ENCODE results near the gene SNTN. TPM values are rescaled to one million over a fixed set of nuclear protein-coding genes. Genes with fewer than 3 reads are reported as not detected.
A peak's percentile ranks its signal among the peaks of the same experiment; 100 is the strongest.

Gene SNTN
- total and polyA plus RNA-seq, 9 donors: 0.35 TPM; not detected in 8

GRCh38 chr3:63705092-63705645, 52.7 kb downstream of the SNTN start:
- Histone ChIP-seq H3K4me1 (ENCODE audit: control insufficient read depth, insufficient read depth, low read length) (no peaks in the 10 kb centered on the region), H3K9me3 (replicated peaks; ENCODE audit: control insufficient read depth, low read depth, low read length) (no peaks in the 10 kb centered on the region), H3K4me3 (ENCODE audit: low read length) (no peak overlapping the region), H3K27me3 (ENCODE audit: control insufficient read depth, insufficient read depth, low read length) (no peaks in the 10 kb centered on the region), H3K36me3 (ENCODE audit: control insufficient read depth, insufficient read depth, low read length) (no peaks in the 10 kb centered on the region), H3K27ac (ENCODE audit: low read length) (no peak overlapping the region)
- 87% methylated on average over 3 of the region's 4 CpGs for WGBS (ENCODE audit: insufficient coverage)
- DNase-seq: no peak

GRCh38 chr3:63706321-63707085, 54.0 kb downstream of the SNTN start:
- 25% methylated on average over 3 of the region's 4 CpGs for WGBS (ENCODE audit: insufficient coverage)
- Histone ChIP-seq H3K36me3 (ENCODE audit: control insufficient read depth, insufficient read depth, low read length) (no peaks in the 10 kb centered on the region), H3K4me3 (ENCODE audit: low read length) (no peak overlapping the region), H3K27me3 (ENCODE audit: control insufficient read depth, insufficient read depth, low read length) (no peaks in the 10 kb centered on the region), H3K4me1 (ENCODE audit: control insufficient read depth, insufficient read depth, low read length) (no peaks in the 10 kb centered on the region), H3K27ac (ENCODE audit: low read length) (no peak overlapping the region), H3K9me3 (replicated peaks; ENCODE audit: control insufficient read depth, low read depth, low read length) (no peaks in the 10 kb centered on the region)
- peak; percentile 6 for DNase-seq

DNA sequence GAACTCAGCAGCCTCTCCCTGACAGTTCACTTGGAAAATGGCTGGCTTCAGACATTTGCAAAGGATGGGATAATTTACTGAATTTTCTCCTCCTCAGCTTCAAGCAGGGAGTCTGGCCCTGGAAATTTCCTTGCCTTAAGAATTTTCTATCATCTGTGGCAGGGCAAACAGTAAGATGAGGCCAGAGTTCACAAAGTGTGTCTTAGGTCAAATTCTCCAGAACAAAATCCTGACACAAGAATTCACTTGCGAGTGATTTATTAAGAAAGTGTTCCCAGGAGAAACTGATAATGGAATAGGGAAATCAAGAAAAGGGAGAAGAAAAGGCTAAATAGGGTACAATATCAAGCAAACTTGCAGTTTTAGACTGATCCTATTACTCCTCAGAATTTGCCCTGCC, 55.3 kb downstream of the SNTN start:
- H3K27me3 ChIP-seq (ENCODE audit: control insufficient read depth, insufficient read depth, low read length): no peaks in the 10 kb centered on the region
- no peak for DNase-seq
- no peak overlapping the region for H3K27ac ChIP-seq (ENCODE audit: low read length)
- H3K4me1 ChIP-seq (ENCODE audit: control insufficient read depth, insufficient read depth, low read length): no peaks in the 10 kb centered on the region
- H3K36me3 ChIP-seq (ENCODE audit: control insufficient read depth, insufficient read depth, low read length): no peaks in the 10 kb centered on the region
- H3K9me3 ChIP-seq (replicated peaks; ENCODE audit: control insufficient read depth, low read depth, low read length): no peaks in the 10 kb centered on the region
- H3K4me3 ChIP-seq (ENCODE audit: low read length): no peak overlapping the region
- no CpG with 5 or more reads among the region's 1 CpG for WGBS (ENCODE audit: insufficient coverage)

- no peaks in the 10 kb centered on the region for H3K27me3 ChIP-seq (ENCODE audit: control insufficient read depth, insufficient read depth, low read length)
- H3K9me3 ChIP-seq (replicated peaks; ENCODE audit: control insufficient read depth, low read depth, low read length): no peaks in the 10 kb centered on the region
- WGBS (ENCODE audit: insufficient coverage): 68% methylated on average over 2 of the region's 3 CpGs
- H3K27ac ChIP-seq (ENCODE audit: low read length): no peak overlapping the region
- H3K4me3 ChIP-seq (ENCODE audit: low read length): no peak overlapping the region
- H3K36me3 ChIP-seq (ENCODE audit: control insufficient read depth, insufficient read depth, low read length): no peaks in the 10 kb centered on the region
- no peak for DNase-seq
- no peaks in the 10 kb centered on the region for H3K4me1 ChIP-seq (ENCODE audit: control insufficient read depth, insufficient read depth, low read length)
Measured at GRCh38 chr3:63709576-63709975, 57.1 kb downstream of the SNTN start.

Other genes starting within 250 kb of the SNTN start
- not detected for gene C3orf49, start 166.6 kb downstream of the SNTN start, total RNA-seq
- under 1 TPM in 7 of 8 donors, not detected in 1; 0.10 to 0.71 (median 0.30) TPM for gene C3orf49, start 166.6 kb downstream of the SNTN start, polyA plus RNA-seq (ENCODE audit: insufficient read depth in 1 of 8, insufficient read length in 8 of 8, low replicate concordance in 1 of 8)
- gene THOC7, start 211.1 kb downstream of the SNTN start, total RNA-seq: 48.6 TPM
- 10 to 100 TPM; 50.2 to 64.1 (median 57.1) TPM for gene THOC7, start 211.1 kb downstream of the SNTN start, polyA plus RNA-seq (ENCODE audit: insufficient read depth in 1 of 8, insufficient read length in 8 of 8, low replicate concordance in 1 of 8)
- 8.1 TPM for gene ATXN7, start 211.2 kb downstream of the SNTN start, total RNA-seq
- 10 to 100 TPM in 3 of 8 donors, 1 to 10 TPM in 5; 8.1 to 13.6 (median 9.6) TPM for gene ATXN7, start 211.2 kb downstream of the SNTN start, polyA plus RNA-seq (ENCODE audit: insufficient read depth in 1 of 8, insufficient read length in 8 of 8, low replicate concordance in 1 of 8)